ENCODE data around the gene DRD3. TPM values are rescaled to one million over a fixed set of nuclear protein-coding genes. Genes with fewer than 3 reads are reported as not detected.

DRD3 gene
- total and polyA plus RNA-seq, 2 of the 8 experiments (the other 6 are each of a cell fraction or from before 2014, with no cell fraction given) = 0.32 to 1.3 TPM

DNA sequence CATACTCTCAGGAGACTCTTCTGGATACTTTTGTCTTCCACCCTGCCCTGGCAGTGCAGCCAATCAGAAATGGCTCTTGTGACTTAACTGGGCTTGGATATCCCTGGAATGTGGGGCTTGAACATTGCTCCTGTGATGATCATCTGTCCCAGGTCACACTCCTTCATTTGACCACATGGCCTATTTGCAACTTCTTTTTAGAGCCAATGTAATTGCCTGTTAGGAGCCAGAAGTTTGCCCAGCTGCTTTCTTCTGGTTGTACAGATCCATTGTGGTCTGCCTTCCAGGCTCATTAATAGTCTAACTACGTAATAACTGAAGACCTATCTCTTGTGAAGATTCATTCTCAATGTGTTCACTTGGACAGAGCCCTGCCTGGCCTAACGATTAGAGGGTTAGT is 92.5 kb downstream of the DRD3 start (continued):
- TF ChIP-seq, protein P1, sequence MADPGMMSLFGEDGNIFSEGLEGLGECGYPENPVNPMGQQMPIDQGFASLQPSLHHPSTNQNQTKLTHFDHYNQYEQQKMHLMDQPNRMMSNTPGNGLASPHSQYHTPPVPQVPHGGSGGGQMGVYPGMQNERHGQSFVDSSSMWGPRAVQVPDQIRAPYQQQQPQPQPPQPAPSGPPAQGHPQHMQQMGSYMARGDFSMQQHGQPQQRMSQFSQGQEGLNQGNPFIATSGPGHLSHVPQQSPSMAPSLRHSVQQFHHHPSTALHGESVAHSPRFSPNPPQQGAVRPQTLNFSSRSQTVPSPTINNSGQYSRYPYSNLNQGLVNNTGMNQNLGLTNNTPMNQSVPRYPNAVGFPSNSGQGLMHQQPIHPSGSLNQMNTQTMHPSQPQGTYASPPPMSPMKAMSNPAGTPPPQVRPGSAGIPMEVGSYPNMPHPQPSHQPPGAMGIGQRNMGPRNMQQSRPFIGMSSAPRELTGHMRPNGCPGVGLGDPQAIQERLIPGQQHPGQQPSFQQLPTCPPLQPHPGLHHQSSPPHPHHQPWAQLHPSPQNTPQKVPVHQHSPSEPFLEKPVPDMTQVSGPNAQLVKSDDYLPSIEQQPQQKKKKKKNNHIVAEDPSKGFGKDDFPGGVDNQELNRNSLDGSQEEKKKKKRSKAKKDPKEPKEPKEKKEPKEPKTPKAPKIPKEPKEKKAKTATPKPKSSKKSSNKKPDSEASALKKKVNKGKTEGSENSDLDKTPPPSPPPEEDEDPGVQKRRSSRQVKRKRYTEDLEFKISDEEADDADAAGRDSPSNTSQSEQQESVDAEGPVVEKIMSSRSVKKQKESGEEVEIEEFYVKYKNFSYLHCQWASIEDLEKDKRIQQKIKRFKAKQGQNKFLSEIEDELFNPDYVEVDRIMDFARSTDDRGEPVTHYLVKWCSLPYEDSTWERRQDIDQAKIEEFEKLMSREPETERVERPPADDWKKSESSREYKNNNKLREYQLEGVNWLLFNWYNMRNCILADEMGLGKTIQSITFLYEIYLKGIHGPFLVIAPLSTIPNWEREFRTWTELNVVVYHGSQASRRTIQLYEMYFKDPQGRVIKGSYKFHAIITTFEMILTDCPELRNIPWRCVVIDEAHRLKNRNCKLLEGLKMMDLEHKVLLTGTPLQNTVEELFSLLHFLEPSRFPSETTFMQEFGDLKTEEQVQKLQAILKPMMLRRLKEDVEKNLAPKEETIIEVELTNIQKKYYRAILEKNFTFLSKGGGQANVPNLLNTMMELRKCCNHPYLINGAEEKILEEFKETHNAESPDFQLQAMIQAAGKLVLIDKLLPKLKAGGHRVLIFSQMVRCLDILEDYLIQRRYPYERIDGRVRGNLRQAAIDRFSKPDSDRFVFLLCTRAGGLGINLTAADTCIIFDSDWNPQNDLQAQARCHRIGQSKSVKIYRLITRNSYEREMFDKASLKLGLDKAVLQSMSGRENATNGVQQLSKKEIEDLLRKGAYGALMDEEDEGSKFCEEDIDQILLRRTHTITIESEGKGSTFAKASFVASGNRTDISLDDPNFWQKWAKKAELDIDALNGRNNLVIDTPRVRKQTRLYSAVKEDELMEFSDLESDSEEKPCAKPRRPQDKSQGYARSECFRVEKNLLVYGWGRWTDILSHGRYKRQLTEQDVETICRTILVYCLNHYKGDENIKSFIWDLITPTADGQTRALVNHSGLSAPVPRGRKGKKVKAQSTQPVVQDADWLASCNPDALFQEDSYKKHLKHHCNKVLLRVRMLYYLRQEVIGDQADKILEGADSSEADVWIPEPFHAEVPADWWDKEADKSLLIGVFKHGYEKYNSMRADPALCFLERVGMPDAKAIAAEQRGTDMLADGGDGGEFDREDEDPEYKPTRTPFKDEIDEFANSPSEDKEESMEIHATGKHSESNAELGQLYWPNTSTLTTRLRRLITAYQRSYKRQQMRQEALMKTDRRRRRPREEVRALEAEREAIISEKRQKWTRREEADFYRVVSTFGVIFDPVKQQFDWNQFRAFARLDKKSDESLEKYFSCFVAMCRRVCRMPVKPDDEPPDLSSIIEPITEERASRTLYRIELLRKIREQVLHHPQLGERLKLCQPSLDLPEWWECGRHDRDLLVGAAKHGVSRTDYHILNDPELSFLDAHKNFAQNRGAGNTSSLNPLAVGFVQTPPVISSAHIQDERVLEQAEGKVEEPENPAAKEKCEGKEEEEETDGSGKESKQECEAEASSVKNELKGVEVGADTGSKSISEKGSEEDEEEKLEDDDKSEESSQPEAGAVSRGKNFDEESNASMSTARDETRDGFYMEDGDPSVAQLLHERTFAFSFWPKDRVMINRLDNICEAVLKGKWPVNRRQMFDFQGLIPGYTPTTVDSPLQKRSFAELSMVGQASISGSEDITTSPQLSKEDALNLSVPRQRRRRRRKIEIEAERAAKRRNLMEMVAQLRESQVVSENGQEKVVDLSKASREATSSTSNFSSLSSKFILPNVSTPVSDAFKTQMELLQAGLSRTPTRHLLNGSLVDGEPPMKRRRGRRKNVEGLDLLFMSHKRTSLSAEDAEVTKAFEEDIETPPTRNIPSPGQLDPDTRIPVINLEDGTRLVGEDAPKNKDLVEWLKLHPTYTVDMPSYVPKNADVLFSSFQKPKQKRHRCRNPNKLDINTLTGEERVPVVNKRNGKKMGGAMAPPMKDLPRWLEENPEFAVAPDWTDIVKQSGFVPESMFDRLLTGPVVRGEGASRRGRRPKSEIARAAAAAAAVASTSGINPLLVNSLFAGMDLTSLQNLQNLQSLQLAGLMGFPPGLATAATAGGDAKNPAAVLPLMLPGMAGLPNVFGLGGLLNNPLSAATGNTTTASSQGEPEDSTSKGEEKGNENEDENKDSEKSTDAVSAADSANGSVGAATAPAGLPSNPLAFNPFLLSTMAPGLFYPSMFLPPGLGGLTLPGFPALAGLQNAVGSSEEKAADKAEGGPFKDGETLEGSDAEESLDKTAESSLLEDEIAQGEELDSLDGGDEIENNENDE (IDR thresholded peaks at IDR 0.05; ENCODE audit: insufficient replicate concordance, low read length) = no peak
- TF ChIP-seq SP1 (IDR thresholded peaks at IDR 0.05; ENCODE audit: low read depth, low read length) (no peak), EGR1 (IDR thresholded peaks at IDR 0.05; ENCODE audit: borderline replicate concordance, low read depth, low read length) (no peak), POU5F1 (IDR thresholded peaks at IDR 0.05; ENCODE audit: low read depth, low read length) (no peak)
- TF ChIP-seq, protein P2, sequence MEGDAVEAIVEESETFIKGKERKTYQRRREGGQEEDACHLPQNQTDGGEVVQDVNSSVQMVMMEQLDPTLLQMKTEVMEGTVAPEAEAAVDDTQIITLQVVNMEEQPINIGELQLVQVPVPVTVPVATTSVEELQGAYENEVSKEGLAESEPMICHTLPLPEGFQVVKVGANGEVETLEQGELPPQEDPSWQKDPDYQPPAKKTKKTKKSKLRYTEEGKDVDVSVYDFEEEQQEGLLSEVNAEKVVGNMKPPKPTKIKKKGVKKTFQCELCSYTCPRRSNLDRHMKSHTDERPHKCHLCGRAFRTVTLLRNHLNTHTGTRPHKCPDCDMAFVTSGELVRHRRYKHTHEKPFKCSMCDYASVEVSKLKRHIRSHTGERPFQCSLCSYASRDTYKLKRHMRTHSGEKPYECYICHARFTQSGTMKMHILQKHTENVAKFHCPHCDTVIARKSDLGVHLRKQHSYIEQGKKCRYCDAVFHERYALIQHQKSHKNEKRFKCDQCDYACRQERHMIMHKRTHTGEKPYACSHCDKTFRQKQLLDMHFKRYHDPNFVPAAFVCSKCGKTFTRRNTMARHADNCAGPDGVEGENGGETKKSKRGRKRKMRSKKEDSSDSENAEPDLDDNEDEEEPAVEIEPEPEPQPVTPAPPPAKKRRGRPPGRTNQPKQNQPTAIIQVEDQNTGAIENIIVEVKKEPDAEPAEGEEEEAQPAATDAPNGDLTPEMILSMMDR (IDR thresholded peaks at IDR 0.05; ENCODE audit: control extremely low read depth in 1 of 3, insufficient read depth in 1 of 3, low read depth in 1 of 3, low read length in 3 of 3) = no peak
- TF ChIP-seq, protein P3, sequence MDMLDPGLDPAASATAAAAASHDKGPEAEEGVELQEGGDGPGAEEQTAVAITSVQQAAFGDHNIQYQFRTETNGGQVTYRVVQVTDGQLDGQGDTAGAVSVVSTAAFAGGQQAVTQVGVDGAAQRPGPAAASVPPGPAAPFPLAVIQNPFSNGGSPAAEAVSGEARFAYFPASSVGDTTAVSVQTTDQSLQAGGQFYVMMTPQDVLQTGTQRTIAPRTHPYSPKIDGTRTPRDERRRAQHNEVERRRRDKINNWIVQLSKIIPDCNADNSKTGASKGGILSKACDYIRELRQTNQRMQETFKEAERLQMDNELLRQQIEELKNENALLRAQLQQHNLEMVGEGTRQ (IDR thresholded peaks at IDR 0.05; ENCODE audit: low read length) = no peak
